Peyer's patch (tissue), 4 donors: ENCODE measurements around the gene ERCC8.

Experiments used
- POLR2A ChIP-seq, 2 donors: fragments of 450-650 bp; IDR thresholded peaks; one replicate each; pipeline ENCODE4 v1.5.1; 2017; ENCODE audit warnings: antibody characterized with exemption in 2 of 2, mild to moderate bottlenecking in 2 of 2, moderate library complexity in 2 of 2
- TF ChIP-seq, protein P1 (sequence below), 6 experiments: fragments of 450-650 bp in 4 of 6; fragments of 200-600 bp in 2 of 6; sonication (generic) in 1 of 6; IDR thresholded peaks; one replicate each; pipeline ENCODE4 v1.5.1; 2017 to 2019; ENCODE audit warnings: antibody characterized with exemption in 6 of 6, mild to moderate bottlenecking in 3 of 6, moderate library complexity in 1 of 6

- TF ChIP-seq, protein P1, sequence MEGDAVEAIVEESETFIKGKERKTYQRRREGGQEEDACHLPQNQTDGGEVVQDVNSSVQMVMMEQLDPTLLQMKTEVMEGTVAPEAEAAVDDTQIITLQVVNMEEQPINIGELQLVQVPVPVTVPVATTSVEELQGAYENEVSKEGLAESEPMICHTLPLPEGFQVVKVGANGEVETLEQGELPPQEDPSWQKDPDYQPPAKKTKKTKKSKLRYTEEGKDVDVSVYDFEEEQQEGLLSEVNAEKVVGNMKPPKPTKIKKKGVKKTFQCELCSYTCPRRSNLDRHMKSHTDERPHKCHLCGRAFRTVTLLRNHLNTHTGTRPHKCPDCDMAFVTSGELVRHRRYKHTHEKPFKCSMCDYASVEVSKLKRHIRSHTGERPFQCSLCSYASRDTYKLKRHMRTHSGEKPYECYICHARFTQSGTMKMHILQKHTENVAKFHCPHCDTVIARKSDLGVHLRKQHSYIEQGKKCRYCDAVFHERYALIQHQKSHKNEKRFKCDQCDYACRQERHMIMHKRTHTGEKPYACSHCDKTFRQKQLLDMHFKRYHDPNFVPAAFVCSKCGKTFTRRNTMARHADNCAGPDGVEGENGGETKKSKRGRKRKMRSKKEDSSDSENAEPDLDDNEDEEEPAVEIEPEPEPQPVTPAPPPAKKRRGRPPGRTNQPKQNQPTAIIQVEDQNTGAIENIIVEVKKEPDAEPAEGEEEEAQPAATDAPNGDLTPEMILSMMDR (IDR thresholded peaks at IDR 0.05), result no peak
- TF ChIP-seq POLR2A (IDR thresholded peaks at IDR 0.05), result no peak
These were observed 33.3 kb upstream of the ERCC8 start for GRCh38 chr5:60977956-60978737.
